ENCODE data around the gene SPATA6. TPM values are rescaled to one million over a fixed set of nuclear protein-coding genes. Genes with fewer than 3 reads are reported as not detected.

SPATA6 gene
- total RNA-seq, 4 donors from 2014 or later = 8.1 to 13.1 (median 11.5) TPM

DNA sequence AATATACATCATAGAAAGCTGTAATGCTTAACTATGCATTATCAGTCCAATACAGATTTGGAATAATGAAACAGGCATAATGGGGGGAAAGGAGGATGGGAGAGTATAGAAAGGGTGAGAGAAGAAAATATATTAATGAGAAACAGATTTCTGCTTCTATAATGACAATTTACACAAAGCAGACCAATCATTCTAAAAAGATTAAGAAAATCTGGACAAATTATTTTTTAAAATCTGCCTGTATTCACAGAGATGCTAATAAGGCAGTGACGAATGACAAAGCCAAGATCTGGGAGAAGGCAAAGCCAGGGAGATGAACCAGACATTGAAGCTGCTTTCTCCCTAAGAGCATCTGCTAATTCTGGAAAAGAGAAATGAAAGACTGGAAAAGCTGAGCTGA, 50.0 kb downstream of the SPATA6 start:
- WGBS, 2 donors = 61 to 69% methylated on average over 1 of the region's 1 CpG
- no peak for TF ChIP-seq POLR2A (IDR thresholded peaks at IDR 0.05)
- TF ChIP-seq, protein P1, sequence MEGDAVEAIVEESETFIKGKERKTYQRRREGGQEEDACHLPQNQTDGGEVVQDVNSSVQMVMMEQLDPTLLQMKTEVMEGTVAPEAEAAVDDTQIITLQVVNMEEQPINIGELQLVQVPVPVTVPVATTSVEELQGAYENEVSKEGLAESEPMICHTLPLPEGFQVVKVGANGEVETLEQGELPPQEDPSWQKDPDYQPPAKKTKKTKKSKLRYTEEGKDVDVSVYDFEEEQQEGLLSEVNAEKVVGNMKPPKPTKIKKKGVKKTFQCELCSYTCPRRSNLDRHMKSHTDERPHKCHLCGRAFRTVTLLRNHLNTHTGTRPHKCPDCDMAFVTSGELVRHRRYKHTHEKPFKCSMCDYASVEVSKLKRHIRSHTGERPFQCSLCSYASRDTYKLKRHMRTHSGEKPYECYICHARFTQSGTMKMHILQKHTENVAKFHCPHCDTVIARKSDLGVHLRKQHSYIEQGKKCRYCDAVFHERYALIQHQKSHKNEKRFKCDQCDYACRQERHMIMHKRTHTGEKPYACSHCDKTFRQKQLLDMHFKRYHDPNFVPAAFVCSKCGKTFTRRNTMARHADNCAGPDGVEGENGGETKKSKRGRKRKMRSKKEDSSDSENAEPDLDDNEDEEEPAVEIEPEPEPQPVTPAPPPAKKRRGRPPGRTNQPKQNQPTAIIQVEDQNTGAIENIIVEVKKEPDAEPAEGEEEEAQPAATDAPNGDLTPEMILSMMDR (IDR thresholded peaks at IDR 0.05) = no peak
- intact Hi-C loops (cut with DNase I; ENCODE audit: low total_unique reads) = no loop called here
- no peak overlapping the region for H3K4me3 ChIP-seq (ENCODE audit: low read depth, poor library complexity, severe bottlenecking)
- DNase-seq (ENCODE audit: low spot score in 2 of 2) = no peak

DNA sequence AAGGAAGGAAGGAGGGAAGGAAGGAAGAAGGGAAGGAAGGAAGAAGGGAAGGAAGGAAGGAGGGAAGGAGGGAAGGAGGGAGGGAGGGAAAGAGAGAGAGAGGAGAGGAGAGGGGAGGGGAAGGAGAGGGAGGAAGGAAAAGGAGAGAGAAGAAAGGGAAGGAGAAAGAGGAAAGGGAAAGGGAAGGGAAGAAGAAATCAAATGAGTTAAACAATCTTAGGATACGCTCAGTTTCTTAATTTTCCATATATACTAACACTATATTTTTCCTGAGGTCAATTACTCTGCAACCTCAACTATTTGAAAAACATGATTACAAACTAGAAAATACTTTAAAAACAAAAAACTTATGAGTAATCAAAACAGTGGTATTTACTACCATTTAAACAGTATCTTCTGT, 53.3 kb downstream of the SPATA6 start:
- TF ChIP-seq POLR2A (IDR thresholded peaks at IDR 0.05) = no peak
- TF ChIP-seq, protein P1 (IDR thresholded peaks at IDR 0.05) = no peak
- 95 to 100% methylated on average over 1 of the region's 1 CpG for WGBS, 2 donors
- no peak overlapping the region for H3K4me3 ChIP-seq (ENCODE audit: low read depth, poor library complexity, severe bottlenecking)
- intact Hi-C loops (cut with DNase I; ENCODE audit: low total_unique reads) = no loop called here
- no peak for DNase-seq (ENCODE audit: low spot score in 2 of 2)

DNA sequence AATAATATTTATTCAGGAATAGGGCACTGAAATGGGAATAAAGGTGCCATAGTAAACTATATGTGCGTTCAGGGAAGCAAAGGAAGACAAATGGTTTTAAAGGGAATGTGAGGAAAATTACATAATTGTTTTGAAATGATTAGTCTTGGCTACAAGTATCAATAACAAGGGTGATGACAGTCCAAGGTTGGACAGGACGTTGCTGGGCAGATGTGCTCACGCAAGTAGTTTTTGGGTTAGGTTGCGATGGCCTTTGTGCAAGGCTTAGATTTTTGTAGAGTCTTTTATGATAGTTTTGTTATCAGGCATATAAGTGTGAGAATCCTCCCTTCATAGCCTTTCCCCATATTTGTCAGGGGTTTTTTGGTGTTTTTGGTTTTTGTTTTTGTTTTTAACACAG, 57.0 kb downstream of the SPATA6 start:
- TF ChIP-seq, protein P1 (IDR thresholded peaks at IDR 0.05) = no peak
- TF ChIP-seq POLR2A (IDR thresholded peaks at IDR 0.05) = no peak

DNA sequence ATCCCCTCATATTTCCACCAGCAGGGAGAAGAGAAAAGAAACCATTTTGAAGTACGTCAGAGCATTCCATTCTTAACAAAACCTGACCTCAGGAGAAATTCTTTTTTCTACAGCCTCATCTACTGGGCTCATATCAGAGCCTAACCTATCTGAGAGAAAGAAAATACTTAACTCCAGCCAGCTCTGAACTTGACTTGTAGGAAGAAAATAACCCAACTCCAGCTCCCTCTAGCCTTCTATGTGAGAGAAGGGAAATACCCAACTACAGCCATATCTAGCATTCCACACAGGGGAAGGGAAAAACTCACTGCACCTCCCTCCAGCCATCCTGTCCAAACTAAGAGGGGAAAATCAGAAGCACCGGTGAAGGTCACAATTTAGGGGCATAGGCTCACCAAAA, 57.7 kb downstream of the SPATA6 start:
- no peak for TF ChIP-seq POLR2A (IDR thresholded peaks at IDR 0.05)
- TF ChIP-seq, protein P1 (IDR thresholded peaks at IDR 0.05) = no peak
- DNase-seq (ENCODE audit: low spot score in 2 of 2) = no peak
- intact Hi-C loops (cut with DNase I; ENCODE audit: low total_unique reads) = no loop called here
- WGBS, 2 donors = 81 to 82% methylated on average over 2 of the region's 2 CpGs
- H3K4me3 ChIP-seq (ENCODE audit: low read depth, poor library complexity, severe bottlenecking) = no peak overlapping the region

More for the DNA sequence above, 57.0 kb downstream of the SPATA6 start:
- WGBS, 2 donors = 69 to 70% methylated on average over 4 of the region's 4 CpGs
- H3K4me3 ChIP-seq (ENCODE audit: low read depth, poor library complexity, severe bottlenecking) = no peak overlapping the region
- DNase-seq (ENCODE audit: low spot score in 2 of 2) = no peak
- intact Hi-C loops (cut with DNase I; ENCODE audit: low total_unique reads) = no loop called here

- no peak for TF ChIP-seq POLR2A (IDR thresholded peaks at IDR 0.05)
- TF ChIP-seq, protein P1 (IDR thresholded peaks at IDR 0.05) = no peak
- 98 to 100% methylated on average over 2 of the region's 2 CpGs for WGBS, 2 donors
- no peak for DNase-seq (ENCODE audit: low spot score in 2 of 2)
- no peak overlapping the region for H3K4me3 ChIP-seq (ENCODE audit: low read depth, poor library complexity, severe bottlenecking)
- intact Hi-C loops (cut with DNase I; ENCODE audit: low total_unique reads) = no loop called here
These were observed 66.1 kb downstream of the SPATA6 start for GRCh38 chr1:48405940-48406339.

GRCh38 chr1:48405400-48405799, 66.6 kb downstream of the SPATA6 start:
- intact Hi-C loops (cut with DNase I; ENCODE audit: low total_unique reads) = no loop called here
- TF ChIP-seq, protein P1 (IDR thresholded peaks at IDR 0.05) = no peak
- no peak for TF ChIP-seq POLR2A (IDR thresholded peaks at IDR 0.05)
- H3K4me3 ChIP-seq (ENCODE audit: low read depth, poor library complexity, severe bottlenecking) = no peak overlapping the region
- no peak for DNase-seq (ENCODE audit: low spot score in 2 of 2)
- 82 to 83% methylated on average over 1 of the region's 1 CpG for WGBS, 2 donors
